HCT116 (cell line): ENCODE results near the gene SLC25A13. TPM values are rescaled to one million over a fixed set of nuclear protein-coding genes. Genes with fewer than 3 reads are reported as not detected.

Source experiments
- ATAC-seq: fragments of 200-7000 bp; cut with Tn5 transposase; 2 replicates; pipeline ENCODE4 v1.9.1; 2020; ENCODE audit warnings: mild to moderate bottlenecking, moderate library complexity
- BruUV-seq: library from RNA; stranded (reverse); fragments of 400-500 nt; replicated peaks from 2 replicates; lab custom pipeline; 2021; lab: Mats Ljungman, UMichigan
- CTCF ChIA-PET: fragments of 300-600 bp; sonication (Branson Sonifier 250); formaldehyde crosslinking; loops from one replicate; lab custom pipeline; 2021; ENCODE audit warnings: antibody characterized with exemption; lab: Charles Lee
- POLR2A ChIA-PET: fragments of 300-600, 350-600 bp; sonication (Branson Sonifier 250); formaldehyde crosslinking; loops from one replicate; lab custom pipeline; 2021; ENCODE audit warnings: antibody characterized with exemption; lab: Charles Lee
- RAD21 ChIA-PET, 2 experiments: fragments of 300-600 bp; sonication (Branson Sonifier 250); formaldehyde crosslinking; loops; one replicate each; lab custom pipeline; 2023; ENCODE audit warnings: low total read pairs in 2 of 2; ENCODE audit not compliant: uncharacterized antibody in 2 of 2, unreplicated experiment in 2 of 2, low non-redundant PET in 1 of 2; lab: Charles Lee
- DNase-seq: peaks from one replicate; pipeline ENCODE4 v3.0.0-alpha.2; 2010; ENCODE audit warnings: low read depth, low spot score
- H2AFZ ChIP-seq: fragments of 200-600 bp; shearing (Covaris generic), sonication (generic); 2 replicates; pipeline ENCODE4 v1.6.1; 2017; ENCODE audit warnings: low read depth, mixed run types, mixed read lengths, antibody characterized with exemption, low read length; ENCODE audit not compliant: poor library complexity, severe bottlenecking
- H3K27ac ChIP-seq: 2 replicates; pipeline ENCODE4 v1.5.1; 2012; ENCODE audit warnings: low read depth, low read length
- H3K27me3 ChIP-seq: fragments of 200-600 bp; sonication (generic); 2 replicates; pipeline ENCODE4 v1.6.1; 2016; ENCODE audit warnings: mixed run types, low read length, mixed read lengths; ENCODE audit not compliant: insufficient read depth
- H3K36me3 ChIP-seq, 2 experiments: fragments of 200-500 bp in 1 of 2; fragments of 200-600 bp in 1 of 2; sonication (Bioruptor generic) in 1 of 2; sonication (generic) in 1 of 2; 2 replicates each; pipeline versions ENCODE4 v1.5.1 to v1.6.1; 2014 to 2016; ENCODE audit warnings: low read length in 2 of 2, inconsistent platforms in 1 of 2, mixed read lengths in 1 of 2, mixed run types in 1 of 2; ENCODE audit not compliant: insufficient read depth in 2 of 2, control insufficient read depth in 1 of 2
- H3K4me1 ChIP-seq, 2 experiments: fragments of 200-600 bp in 1 of 2; sonication (generic) in 1 of 2; 2 replicates each; pipeline versions ENCODE4 v1.5.1 to v1.6.1; 2012 to 2017; ENCODE audit warnings: low read length in 2 of 2, inconsistent platforms in 1 of 2, mild to moderate bottlenecking in 1 of 2, mixed read lengths in 1 of 2, mixed run types in 1 of 2, moderate library complexity in 1 of 2; ENCODE audit not compliant: insufficient read depth in 2 of 2, control insufficient read depth in 1 of 2
- H3K4me2 ChIP-seq: fragments of 200-600 bp; sonication (generic); 2 replicates; pipeline ENCODE4 v1.6.1; 2017; ENCODE audit warnings: mixed run types, low read length, mixed read lengths
- H3K4me3 ChIP-seq, 2 experiments: fragments of 200-600 bp in 1 of 2; sonication (generic) in 1 of 2; replicated peaks in 1 of 2; 2 replicates each; pipeline ENCODE4 v1.5.1; 2011 to 2016; ENCODE audit warnings: low read length in 2 of 2, control low read depth in 1 of 2, low read depth in 1 of 2, mild to moderate bottlenecking in 1 of 2, mixed read lengths in 1 of 2, mixed run types in 1 of 2
- H3K79me2 ChIP-seq: fragments of 200-600 bp; sonication (generic); 2 replicates; pipeline ENCODE4 v1.6.1; 2017; ENCODE audit warnings: mild to moderate bottlenecking, mixed run types, low read length, moderate library complexity, mixed read lengths; ENCODE audit not compliant: insufficient read depth
- H3K9ac ChIP-seq: fragments of 200-600 bp; sonication (generic); 2 replicates; pipeline ENCODE4 v1.6.1; 2016; ENCODE audit warnings: low read length, mixed read lengths
- H3K9me2 ChIP-seq: fragments of 200-600 bp; sonication (generic), shearing (Covaris generic); 2 replicates; pipeline ENCODE4 v1.6.1; 2017; ENCODE audit warnings: mixed run types, mild to moderate bottlenecking, moderate library complexity; ENCODE audit not compliant: insufficient read depth
- H3K9me3 ChIP-seq, 2 experiments: fragments of 200-500 bp in 1 of 2; fragments of 200-600 bp in 1 of 2; sonication (Bioruptor generic) in 1 of 2; sonication (generic) in 1 of 2; 2 replicates each; pipeline ENCODE4 v1.6.1; 2014 to 2017; ENCODE audit warnings: low read length in 2 of 2, mixed read lengths in 2 of 2, inconsistent platforms in 1 of 2, low read depth in 1 of 2, mild to moderate bottlenecking in 1 of 2, mixed run types in 1 of 2, moderate library complexity in 1 of 2; ENCODE audit not compliant: control insufficient read depth in 1 of 2, insufficient read depth in 1 of 2
- H4K20me1 ChIP-seq: fragments of 200-600 bp; sonication (generic), shearing (Covaris generic); 2 replicates; pipeline ENCODE4 v1.6.1; 2017; ENCODE audit warnings: mixed run types, mild to moderate bottlenecking, moderate library complexity; ENCODE audit not compliant: insufficient read depth
- CEBPB ChIP-seq: IDR thresholded peaks from 2 replicates; pipeline ENCODE4 v1.6.1; 2012; ENCODE audit warnings: low read depth
- POLR2AphosphoS5 ChIP-seq: IDR thresholded peaks from 2 replicates; pipeline ENCODE4 v1.6.1; 2011; ENCODE audit warnings: mild to moderate bottlenecking, low read depth, low read length, moderate library complexity
- SP1 ChIP-seq: IDR thresholded peaks from 2 replicates; pipeline ENCODE4 v1.6.1; 2012; ENCODE audit warnings: low read depth
- YY1 ChIP-seq: IDR thresholded peaks from 2 replicates; pipeline ENCODE4 v1.6.1; 2011; ENCODE audit warnings: low read length, low read depth, moderate library complexity, mild to moderate bottlenecking; ENCODE audit not compliant: insufficient replicate concordance; ENCODE audit errors: extremely low read depth
- ZFX ChIP-seq: fragments of 450-650 bp; IDR thresholded peaks from 2 replicates; pipeline ENCODE4 v1.6.1; 2017
- intact Hi-C: fragments of 100-400 bp; cut with micrococcal nuclease; formaldehyde crosslinking; loops from 2 replicates; pipeline ENCODE4 v1.10.0; 2022
- total RNA-seq: library from RNA; stranded (reverse); gene quantifications from one replicate; pipeline ENCODE4 v1.2.1, GENCODE V29; 2021; ENCODE audit not compliant: unreplicated experiment
- TF ChIP-seq, protein P1 (sequence below): IDR thresholded peaks from 2 replicates; pipeline ENCODE4 v1.6.1; 2012

Gene SLC25A13
- total RNA-seq, 1 experiment from 2014 or later, result 19.3 TPM

DNA sequence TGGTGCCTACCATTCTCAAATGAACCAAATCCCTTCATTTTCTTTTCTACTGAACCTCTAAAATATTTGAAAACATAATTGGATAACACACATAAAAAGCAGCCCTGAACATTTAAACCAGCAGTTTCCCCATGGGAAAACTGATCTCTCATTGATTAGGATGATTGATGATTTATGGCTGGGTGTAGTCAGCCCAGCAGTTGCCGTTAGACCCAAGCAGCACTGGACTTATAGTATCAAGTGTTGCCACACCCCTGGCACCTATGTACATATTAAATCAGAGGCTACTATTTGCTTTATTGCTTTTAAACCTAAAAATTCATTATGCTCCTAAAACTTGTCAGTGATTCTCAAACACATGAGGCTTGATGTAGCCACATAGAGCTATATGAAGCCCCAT lies 20.2 kb upstream of the SLC25A13 start:
- intact Hi-C loops, result no loop called here
- Histone ChIP-seq H3K27me3 (peaks cover 42% of the 10 kb centered on the region), H3K9ac (no peak overlapping the region), H3K27ac (no peak overlapping the region), H3K9me2 (no peaks in the 10 kb centered on the region), H3K79me2 (no peaks in the 10 kb centered on the region), H2AFZ (no peak overlapping the region)
- POLR2A ChIA-PET, result no interaction called here
- RAD21 ChIA-PET, result no interaction called here
- ATAC-seq (no peak), DNase-seq (no peak)
- BruUV-seq, result no TSS peak
- TF ChIP-seq, protein P1, sequence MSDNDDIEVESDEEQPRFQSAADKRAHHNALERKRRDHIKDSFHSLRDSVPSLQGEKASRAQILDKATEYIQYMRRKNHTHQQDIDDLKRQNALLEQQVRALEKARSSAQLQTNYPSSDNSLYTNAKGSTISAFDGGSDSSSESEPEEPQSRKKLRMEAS, result no peak
- TF ChIP-seq SP1, result no peak
- TF ChIP-seq, all 23 proteins: peak for 0
- H3K4me1 ChIP-seq, result no peaks in the 10 kb centered on the region
- CTCF ChIA-PET, result no interaction called here
- no peaks in the 10 kb centered on the region for H3K36me3 ChIP-seq
- no peak overlapping the region for H3K4me2 ChIP-seq
- 0 out of 2 replicates have a peak, but pooled peaks cover 5% of the 10 kb centered on the region for H4K20me1 ChIP-seq
- no peak overlapping the region for H3K4me3 ChIP-seq
- no peaks in the 10 kb centered on the region for H3K9me3 ChIP-seq

DNA sequence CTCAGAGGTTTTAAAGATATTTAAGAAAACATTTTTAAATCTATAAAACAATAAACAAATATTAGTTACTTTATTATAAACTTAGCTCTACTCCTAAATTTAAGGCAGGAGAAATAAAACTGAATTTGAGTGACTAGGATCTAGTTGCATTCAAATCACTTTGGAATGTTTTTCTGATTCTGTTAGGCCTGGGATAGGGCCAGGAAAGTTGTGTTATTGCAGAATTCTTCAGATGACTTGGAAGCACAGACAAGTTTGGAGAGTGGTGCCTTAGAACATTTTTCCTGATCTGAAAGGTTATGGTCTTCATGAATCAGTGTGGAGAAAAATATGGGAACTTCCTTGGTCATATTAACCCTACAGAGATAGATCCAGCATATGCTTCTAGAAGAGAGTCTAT lies 15.6 kb upstream of the SLC25A13 start:
- intact Hi-C loops, result no loop called here
- 0 out of 2 replicates have a peak, but pooled peaks cover 4% of the 10 kb centered on the region for H4K20me1 ChIP-seq
- ChIA-PET RAD21 (no interaction called here), POLR2A (no interaction called here), CTCF (no interaction called here)
- H3K4me1 ChIP-seq, result no peaks in the 10 kb centered on the region
- H3K9ac ChIP-seq, result no peak overlapping the region
- no peaks in the 10 kb centered on the region for H3K9me3 ChIP-seq
- no peaks in the 10 kb centered on the region for H3K9me2 ChIP-seq
- no peak overlapping the region for H3K27ac ChIP-seq
- BruUV-seq, result no TSS peak
- no peak overlapping the region for H2AFZ ChIP-seq
- no peak for TF ChIP-seq ZFX
- TF ChIP-seq CEBPB, result no peak
- TF ChIP-seq YY1, result no peak
- TF ChIP-seq POLR2AphosphoS5, result no peak
- no peak for DNase-seq
- no peaks in the 10 kb centered on the region for H3K79me2 ChIP-seq
- no peak overlapping the region for H3K4me2 ChIP-seq
- H3K36me3 ChIP-seq, result no peaks in the 10 kb centered on the region
- peaks cover 17% of the 10 kb centered on the region for H3K27me3 ChIP-seq
- H3K4me3 ChIP-seq, result no peak overlapping the region
- no peak for ATAC-seq
